ENCODE data around the gene TBC1D1.
A peak's percentile ranks its signal among the peaks of the same experiment; 100 is the strongest.
"Not testable (repeated sequence)": the region's sequence is repeated elsewhere in the genome, so short reads cannot be mapped to it uniquely, and the experiment has no call there.

TBC1D1 gene

DNA sequence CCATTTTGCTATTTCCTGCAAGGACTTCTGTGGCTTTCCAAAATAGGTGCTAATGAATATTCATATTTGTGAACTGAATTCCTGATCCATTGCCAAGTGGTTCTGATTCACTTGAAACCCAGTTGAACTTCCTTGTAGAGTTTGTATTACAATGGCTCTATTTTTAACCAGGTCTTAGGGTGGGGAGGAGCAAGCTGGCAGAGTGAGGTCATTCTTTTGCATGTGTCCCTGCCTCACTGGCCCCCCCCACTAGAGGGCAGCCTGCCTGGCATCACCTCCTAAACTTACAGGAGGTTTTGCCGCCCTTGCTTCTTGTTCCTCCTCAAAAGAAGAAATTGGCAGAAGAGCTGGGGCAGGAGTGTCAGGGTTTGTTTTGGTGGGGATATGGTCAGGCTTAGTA, 79.8 kb downstream of the TBC1D1 start:
- DNase-seq = peak; percentile 52

DNA sequence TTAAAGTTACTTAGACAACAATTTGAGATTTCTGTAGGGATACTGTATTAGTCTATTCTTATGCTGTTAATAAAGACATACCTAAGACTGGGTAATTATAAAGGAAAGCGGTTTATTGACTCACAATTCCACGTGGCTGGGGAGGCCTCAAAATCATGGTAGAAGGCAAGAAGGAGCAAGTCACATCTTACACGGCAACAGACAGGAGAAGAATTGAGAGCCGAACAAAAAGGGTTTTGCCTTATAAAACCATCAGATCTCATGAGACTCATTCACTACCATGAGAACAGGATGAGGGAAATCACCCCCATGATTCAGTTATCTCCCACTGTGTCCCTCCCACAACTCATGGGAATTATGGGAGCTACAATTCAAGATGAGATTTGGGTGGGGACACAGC, 80.3 kb downstream of the TBC1D1 start:
- DNase-seq = no peak

DNA sequence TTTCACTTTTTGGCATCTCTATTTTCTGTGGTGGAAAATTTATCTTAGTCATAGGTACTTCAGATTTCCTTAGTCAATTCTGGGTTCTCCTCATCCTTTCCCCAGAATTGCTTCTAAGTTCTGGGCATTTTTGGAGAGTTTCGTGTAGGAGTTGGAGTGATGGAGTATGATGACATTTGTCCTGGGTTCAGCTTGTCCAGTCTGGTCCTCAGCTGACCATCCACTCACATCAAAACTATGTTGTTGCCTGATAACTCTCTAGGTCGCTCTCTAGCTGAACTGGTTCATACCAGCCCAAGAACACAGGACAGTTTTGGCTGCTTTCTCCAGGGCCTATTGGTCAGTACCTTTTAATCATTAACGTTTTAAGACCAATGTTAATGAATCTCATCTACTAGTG, 82.6 kb downstream of the TBC1D1 start:
- no peak for DNase-seq

GRCh38 chr4:37975321-37975822, 84.5 kb downstream of the TBC1D1 start:
- not testable (repeated sequence) for DNase-seq

- DNase-seq = no peak
These were observed 85.6 kb downstream of the TBC1D1 start for GRCh38 chr4:37976507-37976906.

DNA sequence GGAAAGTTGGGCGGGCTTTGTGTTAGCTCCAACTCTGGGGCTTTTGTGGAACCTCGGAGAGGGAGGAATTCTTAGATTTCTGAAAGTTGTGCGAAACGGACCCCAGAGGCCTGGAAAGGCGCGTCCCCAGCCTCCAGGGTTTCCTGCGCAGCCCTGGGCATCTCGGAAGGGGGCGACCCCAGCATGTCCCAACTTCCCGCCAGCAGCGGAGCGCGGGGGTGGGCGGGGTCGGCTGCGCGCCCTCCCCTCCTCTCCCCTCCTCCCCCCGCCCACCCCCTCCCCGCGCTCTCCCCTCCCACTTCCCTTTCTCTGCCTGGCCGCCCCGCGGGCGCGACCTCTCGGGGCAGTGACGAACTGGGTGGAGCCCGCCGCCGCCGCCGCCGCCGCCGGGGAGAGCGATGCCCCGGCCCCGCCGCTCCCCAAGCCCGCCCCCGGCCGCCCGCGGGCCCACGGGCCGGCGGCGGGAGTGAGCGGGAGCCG, 86.1 kb downstream of the TBC1D1 start:
- peak; percentile 69 for DNase-seq

- peak; percentile 52 for DNase-seq
These were observed 86.8 kb downstream of the TBC1D1 start for GRCh38 chr4:37977471-37978247.

DNA sequence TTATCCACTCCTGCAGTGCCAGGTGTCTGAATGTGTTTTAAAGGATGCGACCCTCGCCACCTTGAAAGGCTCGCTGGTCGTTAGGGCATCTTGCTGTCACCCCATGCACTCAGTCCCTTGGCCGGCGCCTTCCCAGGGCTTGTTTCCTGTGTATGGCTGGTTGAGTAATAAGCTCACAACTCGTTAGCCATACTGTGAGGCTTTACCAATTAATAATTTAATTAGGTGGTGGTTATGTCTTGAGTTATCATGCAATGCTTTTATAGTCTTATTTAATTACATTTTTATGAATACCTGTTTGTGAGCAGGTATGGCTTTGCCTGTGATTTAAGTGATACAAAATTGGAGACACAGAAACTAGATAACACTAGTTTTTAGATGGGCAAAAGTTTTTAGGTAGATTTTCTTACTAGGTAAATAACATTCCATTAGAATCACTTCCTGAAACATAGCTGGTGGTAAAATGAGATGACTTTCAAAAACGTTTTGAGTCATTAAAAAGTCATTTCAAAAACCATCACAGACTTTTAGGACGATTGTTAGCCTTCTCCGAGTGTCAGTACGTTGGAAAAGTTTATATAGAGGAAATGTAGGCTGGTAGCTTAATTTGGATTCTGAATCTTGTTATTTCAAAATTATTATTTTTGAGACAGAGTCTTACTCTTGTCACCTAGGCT, 87.5 kb downstream of the TBC1D1 start:
- DNase-seq = no peak

DNA sequence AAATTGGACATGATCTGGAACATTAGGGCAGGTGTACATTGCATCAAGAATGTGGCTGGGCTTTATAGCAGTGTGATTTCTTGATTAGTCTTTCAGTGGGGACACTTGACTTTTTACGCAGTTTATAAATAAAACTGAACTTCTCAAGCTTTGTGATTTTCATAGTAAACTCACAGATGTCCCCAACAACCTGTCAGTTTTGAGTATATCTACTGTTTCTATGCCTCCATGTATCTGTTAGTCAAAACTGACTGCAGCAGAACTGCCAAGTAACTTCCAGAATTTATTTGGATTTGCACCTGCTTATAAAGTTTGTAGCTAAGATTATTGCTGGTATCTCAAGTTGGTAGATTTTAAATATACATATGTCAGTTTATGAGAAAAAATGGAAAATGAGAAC, 89.4 kb downstream of the TBC1D1 start:
- DNase-seq = no peak

GRCh38 chr4:37981425-37981824, 90.5 kb downstream of the TBC1D1 start:
- no peak for DNase-seq

DNA sequence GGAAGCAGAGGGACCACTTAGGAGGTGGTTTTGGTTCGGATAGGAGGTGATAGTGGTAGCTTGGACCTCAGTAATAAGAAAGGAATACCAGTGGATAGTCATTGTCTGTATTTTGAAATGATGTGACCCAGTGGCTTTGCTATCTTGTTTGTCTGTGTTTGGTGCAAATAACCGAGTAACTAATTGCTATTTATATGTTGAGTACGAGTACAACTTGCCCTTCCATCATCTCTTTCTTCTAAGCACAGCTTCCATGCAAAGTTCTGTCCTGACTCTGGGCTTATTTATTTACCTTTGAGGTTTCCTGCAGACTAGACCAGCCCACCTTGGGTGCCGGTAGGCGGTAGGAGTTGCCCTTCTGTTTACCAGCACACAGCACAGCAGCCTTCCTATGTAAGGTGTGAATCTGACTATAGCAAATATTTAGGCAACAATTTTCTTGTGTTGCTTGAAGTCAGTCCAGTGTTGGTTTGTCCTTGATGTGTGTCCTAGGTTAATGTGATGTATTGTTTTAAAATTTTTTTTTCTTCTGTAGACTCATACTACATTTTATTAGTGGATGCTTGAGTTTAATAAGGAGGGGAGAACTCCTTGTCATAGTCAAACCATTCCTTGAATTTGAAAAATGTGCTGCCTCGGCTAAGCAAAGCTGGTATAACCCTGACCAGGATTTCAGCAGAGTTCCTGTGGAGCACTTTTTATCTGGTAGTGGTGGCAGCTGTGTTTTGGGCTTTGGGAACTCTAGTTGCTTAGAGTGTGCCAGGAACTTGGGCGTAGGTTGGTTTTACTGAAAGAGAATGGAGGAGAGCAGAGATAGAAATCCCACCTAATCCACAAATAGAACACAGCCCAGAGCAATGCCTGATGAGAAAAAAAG, 91.2 kb downstream of the TBC1D1 start:
- no peak for DNase-seq

DNA sequence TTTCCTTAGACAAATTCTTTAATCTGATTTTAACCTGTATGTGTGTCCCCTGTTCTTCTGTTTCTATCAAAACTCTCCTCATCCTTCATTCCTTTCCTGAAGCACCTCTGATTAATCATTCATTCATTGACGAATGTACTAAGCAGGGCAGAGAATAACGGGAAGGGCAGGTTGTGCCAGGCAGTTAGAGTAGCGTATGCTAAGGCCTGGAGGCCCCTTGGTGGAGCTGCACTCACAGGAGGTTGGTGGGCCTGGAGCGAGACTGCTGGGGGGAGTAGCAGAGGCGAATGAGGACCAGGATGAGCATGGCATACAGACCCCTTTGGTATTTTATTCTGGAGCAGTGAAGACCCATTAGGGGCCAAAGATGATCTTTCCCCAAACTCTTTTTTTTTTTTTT, 91.9 kb downstream of the TBC1D1 start:
- DNase-seq = no peak

GRCh38 chr4:37983951-37984350, 93.1 kb downstream of the TBC1D1 start:
- DNase-seq = no peak

- no peak for DNase-seq
These were observed 94.9 kb downstream of the TBC1D1 start for GRCh38 chr4:37985730-37986275.

- no peak for DNase-seq
These were observed 97.8 kb downstream of the TBC1D1 start for GRCh38 chr4:37988670-37989069.

GRCh38 chr4:37989398-37990260, 98.7 kb downstream of the TBC1D1 start:
- no peak for DNase-seq

DNA sequence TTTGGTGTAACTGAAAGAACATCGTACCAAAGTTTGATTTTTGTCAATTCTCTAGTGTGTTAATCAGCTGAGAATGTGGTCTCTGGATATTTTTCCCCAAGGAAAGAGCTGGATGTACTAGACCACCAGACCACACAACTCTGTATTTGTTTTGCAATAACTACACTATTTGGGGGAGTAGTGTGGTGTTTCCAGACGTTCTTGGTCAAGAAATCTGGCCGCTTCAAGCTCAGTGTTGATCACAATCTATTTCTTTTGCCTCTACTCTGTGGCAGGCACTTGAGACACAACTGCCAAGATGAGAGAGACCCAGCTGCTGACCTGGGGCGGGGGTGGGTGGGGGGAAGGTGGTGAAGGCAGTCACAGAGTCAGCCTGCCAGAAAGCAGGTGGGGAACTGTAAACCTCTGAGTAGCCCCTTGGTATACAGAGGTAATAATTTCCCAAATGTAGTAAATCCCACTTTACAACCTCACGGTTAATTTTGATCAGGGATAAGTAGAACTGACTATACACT, 99.9 kb downstream of the TBC1D1 start:
- DNase-seq = no peak

- DNase-seq = no peak
These were observed 100.9 kb downstream of the TBC1D1 start for GRCh38 chr4:37991623-37992410.

DNA sequence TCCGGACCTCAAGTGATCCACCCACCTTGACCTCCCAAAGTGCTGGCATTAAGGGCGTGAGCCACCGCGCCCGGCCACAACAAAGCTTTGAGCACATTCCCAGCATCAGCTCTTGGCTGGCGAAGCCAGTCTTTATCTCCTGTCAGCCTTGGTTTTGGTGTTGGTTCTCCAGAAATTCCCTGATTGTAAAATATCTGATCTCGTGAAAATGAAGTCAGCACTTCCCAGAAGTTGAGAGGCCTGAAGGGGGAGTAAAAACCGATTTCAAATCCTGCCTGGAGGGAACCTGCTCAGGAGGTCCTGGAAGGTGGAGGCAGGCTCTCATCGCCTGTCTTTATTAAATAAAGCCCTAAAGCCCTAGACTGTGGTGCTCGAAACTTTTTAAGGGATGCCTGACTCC, 102.9 kb downstream of the TBC1D1 start:
- DNase-seq = no peak

DNA sequence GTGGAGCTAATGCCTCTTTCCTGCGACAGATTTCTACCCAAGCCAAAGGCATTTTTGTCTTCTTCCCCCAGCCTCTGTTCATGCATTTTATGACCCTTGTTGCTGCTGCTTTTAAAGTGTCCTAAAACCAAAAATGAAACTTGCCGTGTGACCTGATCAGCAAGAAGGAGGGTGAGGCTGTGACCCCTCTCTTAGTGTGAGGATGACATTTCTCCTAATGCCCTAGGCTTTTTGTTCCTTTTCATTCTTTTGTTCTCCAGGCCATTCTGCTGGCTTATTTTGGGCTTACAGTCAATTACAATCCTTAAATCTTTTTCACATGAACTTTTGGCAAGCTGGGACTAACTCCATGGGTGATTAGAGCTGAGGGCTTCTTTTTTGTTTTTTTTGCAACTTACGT, 103.7 kb downstream of the TBC1D1 start:
- DNase-seq = no peak

GRCh38 chr4:37995299-37995821, 104.5 kb downstream of the TBC1D1 start:
- no peak for DNase-seq

Data from stimulated activated naive CD4-positive, alpha-beta T cell treated with Interleukin-2 at 50 U/mL for 16 hours (primary cell).